Purkinje cell (primary cell): Measurements from ENCODE around the gene LARP7. TPM values are rescaled to one million over a fixed set of nuclear protein-coding genes. Genes with fewer than 3 reads are reported as not detected.

ENCODE experiments used
- polyA plus RNA-seq: library from polyadenylated mRNA; unstranded; fragments of >200 nt; fragmentation: Nextera tagmentation; gene quantifications from 2 replicates; pipeline ENCODE4 v1.2.1, GENCODE V29; 2014

LARP7 gene
- polyA plus RNA-seq = 73.2 and 81.2 TPM in 2 replicates

GRCh38 chr4:112636688-112637551 lies at the start of gene LARP7, which contains the start of gene ZGRF1:
LARP7 (plus strand) TSS chr4:112637143; CDS start chr4:112644670, 7,527 bp downstream.
ZGRF1 (minus strand) TSS chr4:112636909; CDS start chr4:112633176, 3,733 bp downstream.

Other genes starting within 250 kb of the LARP7 start
- gene NEUROG2, start 121.0 kb upstream of the LARP7 start, polyA plus RNA-seq = not detected in 2 replicates
- 1.7 and 7.7 TPM in 2 replicates for gene ZGRF1, start 234 bp upstream of the LARP7 start, polyA plus RNA-seq